Psoas muscle (tissue), 8 donors: ENCODE data around the gene SLC26A3. TPM values are rescaled to one million over a fixed set of nuclear protein-coding genes. Genes with fewer than 3 reads are reported as not detected.

ENCODE experiments used
- ATAC-seq, 4 donors: fragments of 200-7000 bp; cut with Tn5 transposase; one replicate each; pipeline ENCODE4 v1.9.1; 2020; ENCODE audit warnings: moderate library complexity in 3 of 4, mild to moderate bottlenecking in 2 of 4
- DNase-seq, 2 donors: peaks; one replicate each; pipeline ENCODE4 v3.0.0-alpha.2; 2020
- H3K27ac ChIP-seq: fragments of 200-600 bp; one replicate; pipeline ENCODE4 v1.8.0; 2022
- H3K27me3 ChIP-seq, 3 donors: fragments of 200-600 bp in 1 of 3; one replicate each; pipeline versions ENCODE4 v1.6.1 to v1.8.0; 2013 to 2022; ENCODE audit warnings: low read length in 2 of 3, mild to moderate bottlenecking in 2 of 3, moderate library complexity in 1 of 3; ENCODE audit not compliant: insufficient read depth in 3 of 3
- H3K36me3 ChIP-seq, 2 donors: fragments of 200-600 bp in 1 of 2; one replicate each; pipeline versions ENCODE4 v1.6.1 to v1.8.0; 2013 to 2022; ENCODE audit warnings: low read depth in 1 of 2, mild to moderate bottlenecking in 1 of 2, moderate library complexity in 1 of 2; ENCODE audit not compliant: insufficient read depth in 1 of 2
- H3K4me1 ChIP-seq: fragments of 200-600 bp; one replicate; pipeline ENCODE4 v1.8.0; 2022
- H3K4me3 ChIP-seq: fragments of 200-600 bp; one replicate; pipeline ENCODE4 v1.8.0; 2022; ENCODE audit warnings: mild to moderate bottlenecking
- H3K9me3 ChIP-seq: fragments of 200-600 bp; one replicate; pipeline ENCODE4 v1.8.0; 2022
- CTCF ChIP-seq: fragments of 200-600 bp; IDR thresholded peaks from one replicate; pipeline ENCODE4 v1.8.0; 2022; ENCODE audit warnings: antibody characterized with exemption
- WGBS, 3 donors: extraction: QIAGEN DNeasy Blood & Tissue Kit; methylation state at CpG; one replicate each; pipeline versions ENCODE4 v1.1.6 to v1.1.7; 2013; 5-methylcytosine and 5-hydroxymethylcytosine counted together
- intact Hi-C, 2 donors: fragments of 100-400 bp; cut with DNase I; formaldehyde crosslinking; loops; one replicate each; pipeline versions ENCODE4 v1.11.0 to v1.14.2; 2022
- polyA plus RNA-seq, 3 donors: library from polyadenylated mRNA; stranded (reverse); fragments of 200-250 nt; gene quantifications; one replicate each; pipeline ENCODE4 v1.2.3, GENCODE V29; 2013
- total RNA-seq, 4 donors: library from RNA; stranded (reverse); fragmentation: NEBNext Ultra II Directional in 2 of 4; extraction: Animal tissue kit (Norgen Biotek cat#: 25700) in 2 of 4; gene quantifications; one replicate each; pipeline versions ENCODE4 v1.2.1 to v1.2.4, GENCODE V29; 2021 to 2023
- donor health status: healthy with polysubstance abuse.
- donor health status: DM: no; HTN: no; CAD: no; lungs with moderate emphysema.
- donor health status: Bipolar disorder and iron deficiency.
- donor health status: healthy.
- donor health status: DM: yes; HTN: yes; CAD: no.
- donor health status: DM: no; HTN: no; CAD: no.
- donor health status: DM: no; HTN: no; CAD: no.
- donor health status: DM: yes; HTN: yes; CAD: no.

SLC26A3 gene
- total and polyA plus RNA-seq, 7 donors: 0.10 to 0.29 (median 0.18) TPM; not detected in 3

GRCh38 chr7:107834401-107834800, 31.4 kb upstream of the SLC26A3 start:
- no peaks in the 10 kb centered on the region for H3K9me3 ChIP-seq
- H3K27ac ChIP-seq: no peak overlapping the region
- no peak for ATAC-seq
- TF ChIP-seq CTCF: no peak
- DNase-seq: no peak
- H3K4me3 ChIP-seq: no peak overlapping the region
- no peaks in the 10 kb centered on the region for H3K27me3 ChIP-seq
- no peaks in the 10 kb centered on the region for H3K36me3 ChIP-seq
- intact Hi-C loops: no loop called here
- H3K4me1 ChIP-seq: no peaks in the 10 kb centered on the region
- 90 to 97% (median 96%) methylated on average over 1 of the region's 1 CpG for WGBS, 3 donors

- H3K27ac ChIP-seq: no peak overlapping the region
- ATAC-seq (no peak), DNase-seq (no peak)
- no peaks in the 10 kb centered on the region for H3K9me3 ChIP-seq
- intact Hi-C loops: no loop called here
- TF ChIP-seq CTCF: no peak
- no peaks in the 10 kb centered on the region for H3K4me1 ChIP-seq
- H3K4me3 ChIP-seq: no peak overlapping the region
- H3K36me3 ChIP-seq: no peaks in the 10 kb centered on the region
- H3K27me3 ChIP-seq: no peaks in the 10 kb centered on the region
- 82 to 84% (median 84%) methylated on average over 7 of the region's 7 CpGs for WGBS, 3 donors
Measured at GRCh38 chr7:107833684-107834106, 30.7 kb upstream of the SLC26A3 start.

- Histone ChIP-seq H3K4me3 (no peak overlapping the region), H3K27me3 (no peaks in the 10 kb centered on the region), H3K9me3 (no peaks in the 10 kb centered on the region), H3K27ac (no peak overlapping the region), H3K4me1 (no peaks in the 10 kb centered on the region), H3K36me3 (no peaks in the 10 kb centered on the region)
- no peak for DNase-seq
- intact Hi-C loops: no loop called here
- 90 to 94% (median 93%) methylated on average over 3 of the region's 3 CpGs for WGBS, 3 donors
- no peak for TF ChIP-seq CTCF
- ATAC-seq: no peak
Measured at GRCh38 chr7:107830420-107830819, 27.4 kb upstream of the SLC26A3 start.

GRCh38 chr7:107828540-107828939, 25.5 kb upstream of the SLC26A3 start:
- intact Hi-C loops: no loop called here
- no peak for ATAC-seq
- no peaks in the 10 kb centered on the region for H3K36me3 ChIP-seq
- H3K27me3 ChIP-seq: no peaks in the 10 kb centered on the region
- no peaks in the 10 kb centered on the region for H3K4me1 ChIP-seq
- H3K9me3 ChIP-seq: no peaks in the 10 kb centered on the region
- DNase-seq: no peak
- H3K27ac ChIP-seq: no peak overlapping the region
- WGBS, 3 donors: 85 to 89% (median 88%) methylated on average over 4 of the region's 4 CpGs
- TF ChIP-seq CTCF: no peak
- no peak overlapping the region for H3K4me3 ChIP-seq

- 63 to 66% (median 65%) methylated on average over 2 of the region's 2 CpGs for WGBS, 3 donors
- H3K9me3 ChIP-seq: no peaks in the 10 kb centered on the region
- intact Hi-C loops: no loop called here
Measured at GRCh38 chr7:107827501-107827900, 24.5 kb upstream of the SLC26A3 start.

More at GRCh38 chr7:107827501-107827900, 24.5 kb upstream of the SLC26A3 start:
- H3K27ac ChIP-seq: no peak overlapping the region
- DNase-seq (no peak), ATAC-seq (no peak)
- no peaks in the 10 kb centered on the region for H3K36me3 ChIP-seq
- no peak overlapping the region for H3K4me3 ChIP-seq
- no peaks in the 10 kb centered on the region for H3K27me3 ChIP-seq
- H3K4me1 ChIP-seq: no peaks in the 10 kb centered on the region
- TF ChIP-seq CTCF: no peak
